Endothelial cell of umbilical vein (primary cell): ENCODE measurements around the gene DNAAF3. TPM values are rescaled to one million over a fixed set of nuclear protein-coding genes. Genes with fewer than 3 reads are reported as not detected.

Experiments used
- BruUV-seq: library from RNA; stranded (reverse); fragments of 400-500 nt; replicated peaks from 2 replicates; lab custom pipeline; 2021; lab: Mats Ljungman, UMichigan
- CTCF ChIA-PET: fragments of 300-600, 350-600 bp; sonication (Branson Sonifier 250); formaldehyde crosslinking; loops from one replicate; lab custom pipeline; 2021; ENCODE audit warnings: antibody characterized with exemption, inconsistent platforms; lab: Charles Lee
- POLR2A ChIA-PET: fragments of 300-600, 350-600 bp; sonication (Branson Sonifier 250); formaldehyde crosslinking; loops from one replicate; lab custom pipeline; 2021; ENCODE audit warnings: antibody characterized with exemption, inconsistent platforms; lab: Charles Lee
- DNase-seq: peaks from one replicate; pipeline ENCODE4 v3.0.0-alpha.2; 2011; ENCODE audit warnings: low read depth, low spot score
- FAIRE-seq: peaks from 2 replicates; lab custom pipeline; 2011; peaks lifted over from hg19 to GRCh38; lab: Jason Lieb, UNC
- H2AFZ ChIP-seq: 2 replicates; pipeline ENCODE4 v1.6.0; 2012; ENCODE audit warnings: low read depth, low read length, control low read depth, inconsistent platforms
- H3K27ac ChIP-seq: 2 replicates; pipeline ENCODE4 v1.5.1; 2011; ENCODE audit warnings: low read depth, mild to moderate bottlenecking, control low read depth, low read length, moderate library complexity; ENCODE audit not compliant: insufficient read depth
- H3K27me3 ChIP-seq, 2 experiments: 2 replicates each; pipeline versions ENCODE4 v1.6.0 to v1.6.1; 2011; ENCODE audit warnings: low read length in 2 of 2, mixed read lengths in 1 of 2; ENCODE audit not compliant: control insufficient read depth in 2 of 2, insufficient read depth in 2 of 2
- H3K36me3 ChIP-seq, 2 experiments: 2 replicates in 1 of 2; 3 replicates in 1 of 2; pipeline ENCODE4 v1.5.1; 2011; ENCODE audit warnings: low read length in 2 of 2, mild to moderate bottlenecking in 1 of 2, moderate library complexity in 1 of 2; ENCODE audit not compliant: control insufficient read depth in 2 of 2, insufficient read depth in 2 of 2; ENCODE audit errors: extremely low read depth in 1 of 2
- H3K4me1 ChIP-seq: 3 replicates; pipeline ENCODE4 v1.5.1; 2011; ENCODE audit warnings: mild to moderate bottlenecking, low read length; ENCODE audit not compliant: control insufficient read depth, insufficient read depth; ENCODE audit errors: extremely low read depth
- H3K4me2 ChIP-seq: 2 replicates; pipeline ENCODE4 v1.6.1; 2011; ENCODE audit warnings: low read length, control low read depth, mixed read lengths; ENCODE audit not compliant: insufficient read depth
- H3K4me3 ChIP-seq, 3 experiments: fragments of 200-600 bp in 1 of 3; sonication (generic), shearing (Covaris generic) in 1 of 3; replicated peaks in 1 of 3; 2 replicates each; pipeline ENCODE4 v1.5.1; 2011 to 2016; ENCODE audit warnings: control low read depth in 3 of 3, low read length in 3 of 3, mild to moderate bottlenecking in 2 of 3, inconsistent platforms in 1 of 3, low read depth in 1 of 3, moderate library complexity in 1 of 3; ENCODE audit not compliant: insufficient read depth in 1 of 3
- H3K79me2 ChIP-seq: 2 replicates; pipeline ENCODE4 v1.6.0; 2012; ENCODE audit warnings: low read length, inconsistent platforms; ENCODE audit not compliant: control insufficient read depth, insufficient read depth
- H3K9ac ChIP-seq: replicated peaks from 2 replicates; pipeline ENCODE3; 2011; ENCODE audit warnings: low read length, control low read depth; ENCODE audit not compliant: insufficient read depth; ENCODE audit errors: extremely low read depth
- H3K9me1 ChIP-seq: replicated peaks from 3 replicates; pipeline ENCODE4 v1.6.0; 2011; ENCODE audit warnings: mild to moderate bottlenecking, low read length; ENCODE audit not compliant: control insufficient read depth, insufficient read depth; ENCODE audit errors: extremely low read depth
- H3K9me3 ChIP-seq: replicated peaks from 2 replicates; pipeline ENCODE4 v1.5.1; 2012; ENCODE audit warnings: low read length, inconsistent platforms; ENCODE audit not compliant: control insufficient read depth, insufficient read depth
- H4K20me1 ChIP-seq: replicated peaks from 2 replicates; pipeline ENCODE3; 2011; ENCODE audit warnings: mild to moderate bottlenecking, low read length; ENCODE audit not compliant: control insufficient read depth, insufficient read depth; ENCODE audit errors: extremely low read depth
- CTCF ChIP-seq, 2 donors: IDR thresholded peaks; 1 replicate in 1 of 2; 2 replicates in 1 of 2; pipeline ENCODE4 v1.5.1; 2011; ENCODE audit warnings: low read length in 2 of 2, mild to moderate bottlenecking in 2 of 2, moderate library complexity in 2 of 2, control low read depth in 1 of 2, inconsistent platforms in 1 of 2, low read depth in 1 of 2; ENCODE audit not compliant: insufficient read depth in 1 of 2; ENCODE audit errors: extremely low read depth in 1 of 2
- EZH2 ChIP-seq: IDR thresholded peaks from 2 replicates; pipeline ENCODE4 v1.6.1; 2012; ENCODE audit warnings: borderline replicate concordance, low read depth, mild to moderate bottlenecking, moderate library complexity, low read length, inconsistent platforms; ENCODE audit not compliant: severe bottlenecking
- FOS ChIP-seq: IDR thresholded peaks from 2 replicates; pipeline ENCODE4 v1.6.1; 2011; ENCODE audit warnings: mild to moderate bottlenecking, low read length, moderate library complexity, borderline replicate concordance; ENCODE audit not compliant: insufficient read depth
- GATA2 ChIP-seq: IDR thresholded peaks from 2 replicates; pipeline ENCODE4 v1.7.0; 2011; ENCODE audit warnings: low read depth, mild to moderate bottlenecking, moderate library complexity, mixed read lengths, low read length; ENCODE audit not compliant: insufficient read length, insufficient read depth
- JUN ChIP-seq: IDR thresholded peaks from 2 replicates; pipeline ENCODE4 v1.6.1; 2011; ENCODE audit warnings: borderline replicate concordance, low read depth; ENCODE audit not compliant: insufficient read length, insufficient read depth
- MAX ChIP-seq: IDR thresholded peaks from 2 replicates; pipeline ENCODE4 v1.6.1; 2011; ENCODE audit not compliant: insufficient read depth, insufficient read length
- MYC ChIP-seq: IDR thresholded peaks from one replicate; pipeline ENCODE4 v1.6.1; 2011; ENCODE audit warnings: mild to moderate bottlenecking, low read depth, low read length
- POLR2A ChIP-seq: IDR thresholded peaks from 2 replicates; pipeline ENCODE4 v1.6.1; 2012; ENCODE audit warnings: low read depth, mild to moderate bottlenecking, control low read depth, low read length
- POLR2AphosphoS5 ChIP-seq: IDR thresholded peaks from 2 replicates; pipeline ENCODE4 v1.6.1; 2012; ENCODE audit warnings: low read depth, mild to moderate bottlenecking, control low read depth, low read length, moderate library complexity; ENCODE audit not compliant: insufficient read depth
- dilution Hi-C: fragments of 300-500 bp; cut with MboI; formaldehyde crosslinking; loops from one replicate; pipeline ENCODE4 v1.15.0; 2019; ENCODE audit warnings: low sequenced_read_pairs; ENCODE audit not compliant: extremely low pct_ligation_motif_present
- intact Hi-C: fragments of 100-400 bp; cut with micrococcal nuclease; formaldehyde crosslinking; loops from one replicate; pipeline ENCODE4 v1.10.0; 2022
- polyA plus RNA-seq, 4 experiments: library from polyadenylated mRNA; depleted of rRNA in 3 of 4; stranded (reverse) in 3 of 4; unstranded in 1 of 4; fragments of >200 nt; gene quantifications; 2 replicates each; pipeline versions ENCODE4 v1.2.1 to v1.2.3, GENCODE V29; 2011 to 2012; ENCODE audit warnings: missing spikeins in 1 of 4
- total RNA-seq: library from RNA; stranded (reverse); gene quantifications from 2 replicates; pipeline ENCODE4 v1.2.3, GENCODE V29; 2021

The DNAAF3 gene
- total and polyA plus RNA-seq, 2 donors (not counting 3 experiments of a cell fraction or from before 2014, with no cell fraction given): 0.62 to 0.75 TPM

- no peak overlapping the region for H2AFZ ChIP-seq
- H3K4me1 ChIP-seq: no peaks in the 10 kb centered on the region
- intact Hi-C loops: no loop called here
- no peak overlapping the region for H3K9ac ChIP-seq
- peaks cover 8 to 23% of the 10 kb centered on the region in 2 experiments for H3K27me3 ChIP-seq
- ChIA-PET POLR2A (no interaction called here), CTCF (interaction anchor here (0.8 kb wide), 1 partner anchor 26 kb away, joined by 5 read pairs; no protein-coding TSS in a partner anchor)
- H3K36me3 ChIP-seq: no peaks in the 10 kb centered on the region
- H3K79me2 ChIP-seq: no peaks in the 10 kb centered on the region
- no peak overlapping the region for H3K4me2 ChIP-seq
- H3K9me1 ChIP-seq: no peaks in the 10 kb centered on the region
- dilution Hi-C loops: no loop called here
- no peak overlapping the region for H3K27ac ChIP-seq
- peak; percentile 40 for DNase-seq
- TF ChIP-seq CTCF (IDR thresholded peaks at IDR 0.05; ENCODE audit: extremely low read depth in 1 of 2, insufficient read depth in 1 of 2, low read depth in 1 of 2, low read length in 2 of 2) (no peak), MAX (peak; percentile 44)
- H4K20me1 ChIP-seq: no peaks in the 10 kb centered on the region
- no TSS peak for BruUV-seq
- peak; percentile 81 for FAIRE-seq
- no peaks in the 10 kb centered on the region for H3K9me3 ChIP-seq
- no peak overlapping the region for H3K4me3 ChIP-seq
Measured at GRCh38 chr19:55178781-55179599, 12.6 kb upstream of the DNAAF3 start.

GRCh38 chr19:55176076-55176475, 9.7 kb upstream of the DNAAF3 start:
- TF ChIP-seq POLR2AphosphoS5: no peak
- no peak for TF ChIP-seq CTCF (IDR thresholded peaks at IDR 0.05; ENCODE audit: extremely low read depth in 1 of 2, insufficient read depth in 1 of 2, low read depth in 1 of 2, low read length in 2 of 2)
- TF ChIP-seq JUN: no peak
- TF ChIP-seq GATA2: no peak
- no peak for TF ChIP-seq MYC
- TF ChIP-seq EZH2: no peak
- no peak for TF ChIP-seq POLR2A
- TF ChIP-seq FOS: no peak
- TF ChIP-seq MAX: no peak
- dilution Hi-C loops: no loop called here
- POLR2A ChIA-PET: no interaction called here
- no peaks in the 10 kb centered on the region for H3K4me1 ChIP-seq
- H3K79me2 ChIP-seq: no peaks in the 10 kb centered on the region
- H3K9me3 ChIP-seq: no peaks in the 10 kb centered on the region
- no peak for DNase-seq
- CTCF ChIA-PET: interaction anchor here (0.9 to 1.3 kb wide), 4 partner anchors 10 to 35 kb away, joined by 3 to 4 read pairs (median 4); partner anchors contain the start of gene DNAAF3
- H3K4me2 ChIP-seq: no peak overlapping the region
- no TSS peak for BruUV-seq
- H3K27me3 ChIP-seq: peaks cover 20 to 37% of the 10 kb centered on the region in 2 experiments
- no peak overlapping the region for H3K4me3 ChIP-seq
- no peak for FAIRE-seq
- H2AFZ ChIP-seq: no peak overlapping the region
- intact Hi-C loops: no loop called here
- H3K9ac ChIP-seq: no peak overlapping the region
- H4K20me1 ChIP-seq: no peaks in the 10 kb centered on the region
- no peaks in the 10 kb centered on the region for H3K9me1 ChIP-seq
- H3K27ac ChIP-seq: no peak overlapping the region
- no peaks in the 10 kb centered on the region for H3K36me3 ChIP-seq
